ENCODE measurements around the gene GIN1. TPM values are rescaled to one million over a fixed set of nuclear protein-coding genes. Genes with fewer than 3 reads are reported as not detected.
A peak's percentile ranks its signal among the peaks of the same experiment; 100 is the strongest.
"Not testable (repeated sequence)": the region's sequence is repeated elsewhere in the genome, so short reads cannot be mapped to it uniquely, and the experiment has no call there.

The GIN1 gene
- total RNA-seq, 2 donors from 2014 or later: 1.6 to 5.2 TPM

DNA sequence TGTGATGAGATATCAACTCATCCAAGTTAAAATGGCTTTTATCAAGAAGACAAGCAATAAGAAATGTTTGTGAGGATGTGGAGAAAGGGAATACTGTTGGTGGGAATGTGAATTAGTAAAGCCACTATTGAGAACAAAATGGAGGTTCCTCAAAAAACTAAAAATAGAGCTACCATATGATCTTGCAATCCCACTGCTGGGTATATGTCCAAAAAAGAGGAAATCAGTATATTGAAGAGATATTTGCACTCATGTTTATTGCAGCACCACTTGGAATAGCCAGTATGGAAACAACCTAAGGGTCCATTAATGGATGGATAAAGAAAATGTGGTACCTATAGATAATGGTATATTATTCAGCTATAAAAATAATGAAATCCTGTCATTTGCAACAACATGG lies 25.3 kb upstream of the GIN1 start:
- no peaks in the 10 kb centered on the region for H3K4me1 ChIP-seq
- no peaks in the 10 kb centered on the region for H3K9me3 ChIP-seq
- no peak overlapping the region for H3K27ac ChIP-seq
- TF ChIP-seq, protein P1, sequence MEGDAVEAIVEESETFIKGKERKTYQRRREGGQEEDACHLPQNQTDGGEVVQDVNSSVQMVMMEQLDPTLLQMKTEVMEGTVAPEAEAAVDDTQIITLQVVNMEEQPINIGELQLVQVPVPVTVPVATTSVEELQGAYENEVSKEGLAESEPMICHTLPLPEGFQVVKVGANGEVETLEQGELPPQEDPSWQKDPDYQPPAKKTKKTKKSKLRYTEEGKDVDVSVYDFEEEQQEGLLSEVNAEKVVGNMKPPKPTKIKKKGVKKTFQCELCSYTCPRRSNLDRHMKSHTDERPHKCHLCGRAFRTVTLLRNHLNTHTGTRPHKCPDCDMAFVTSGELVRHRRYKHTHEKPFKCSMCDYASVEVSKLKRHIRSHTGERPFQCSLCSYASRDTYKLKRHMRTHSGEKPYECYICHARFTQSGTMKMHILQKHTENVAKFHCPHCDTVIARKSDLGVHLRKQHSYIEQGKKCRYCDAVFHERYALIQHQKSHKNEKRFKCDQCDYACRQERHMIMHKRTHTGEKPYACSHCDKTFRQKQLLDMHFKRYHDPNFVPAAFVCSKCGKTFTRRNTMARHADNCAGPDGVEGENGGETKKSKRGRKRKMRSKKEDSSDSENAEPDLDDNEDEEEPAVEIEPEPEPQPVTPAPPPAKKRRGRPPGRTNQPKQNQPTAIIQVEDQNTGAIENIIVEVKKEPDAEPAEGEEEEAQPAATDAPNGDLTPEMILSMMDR (IDR thresholded peaks at IDR 0.05): no peak
- no peak for TF ChIP-seq POLR2A (IDR thresholded peaks at IDR 0.05)
- intact Hi-C loops (cut with DNase I): no loop called here
- no peak for DNase-seq
- no peaks in the 10 kb centered on the region for H3K27me3 ChIP-seq
- H3K4me3 ChIP-seq: no peak overlapping the region
- H3K36me3 ChIP-seq (replicated peaks in 1 of 2; ENCODE audit: insufficient read depth in 1 of 2, low read depth in 2 of 2): peaks cover 0 to 2% of the 10 kb centered on the region in 2 donors
- no peak for ATAC-seq

DNA sequence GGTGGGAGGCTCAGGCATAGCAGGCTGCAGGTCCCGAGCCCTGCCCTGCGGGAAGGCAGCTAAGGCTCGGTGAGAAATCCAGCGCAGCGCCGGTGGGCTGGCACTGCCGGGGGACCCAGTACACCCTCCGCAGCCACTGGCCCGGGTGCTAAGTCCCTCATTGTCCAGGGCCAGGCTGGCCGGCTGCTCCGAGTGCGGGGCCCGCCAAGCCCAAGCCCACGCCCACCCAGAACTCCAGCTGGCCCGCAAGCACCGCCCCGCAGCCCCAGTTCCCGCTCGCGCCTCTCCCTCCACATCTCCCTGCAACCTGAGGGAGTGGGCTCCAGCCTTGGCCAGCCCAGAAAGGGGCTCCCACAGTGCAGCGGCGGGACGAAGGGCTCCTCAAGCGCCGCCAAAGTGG lies 22.2 kb upstream of the GIN1 start:
- H3K27ac ChIP-seq; ATAC-seq; H3K4me3 ChIP-seq; DNase-seq; H3K27me3 ChIP-seq; H3K9me3 ChIP-seq; intact Hi-C loops (cut with DNase I); H3K36me3 ChIP-seq (replicated peaks in 1 of 2; ENCODE audit: insufficient read depth in 1 of 2, low read depth in 2 of 2); H3K4me1 ChIP-seq: not testable (repeated sequence)
- WGBS, 2 donors: 98 to 99% methylated on average over 13 to 15 of the region's 25 CpGs

DNA sequence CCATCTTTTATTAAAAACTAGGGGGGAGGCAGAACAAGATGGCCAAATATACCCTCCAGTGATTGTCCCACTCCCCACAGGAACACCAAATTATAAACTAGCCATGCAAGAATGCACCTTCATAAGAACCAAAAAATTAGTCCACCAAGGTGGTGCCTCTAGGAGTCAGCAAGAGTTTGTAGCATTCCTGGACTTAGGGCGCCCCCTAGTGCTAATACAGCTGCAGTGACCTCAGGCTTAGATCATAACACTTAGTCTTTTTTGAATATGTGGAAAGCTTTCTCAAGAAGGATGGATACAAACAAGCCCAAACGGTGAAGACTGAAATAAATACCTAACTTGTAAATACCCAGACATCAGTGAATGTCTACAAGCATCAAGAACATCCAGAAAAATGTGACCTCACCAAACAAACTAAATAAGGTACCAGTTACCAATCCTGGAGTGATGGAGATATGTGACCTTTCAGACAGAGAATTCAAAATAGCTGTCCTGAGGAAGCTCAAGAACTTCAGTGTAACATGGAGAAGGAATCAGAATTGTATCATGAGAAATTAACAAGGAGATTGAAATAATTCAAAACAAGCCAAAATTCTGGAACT lies 19.4 kb upstream of the GIN1 start:
- WGBS, 2 donors: 0 to 3% methylated on average over 2 of the region's 2 CpGs
- Histone ChIP-seq H3K27ac (no peak overlapping the region), H3K36me3 (replicated peaks in 1 of 2; ENCODE audit: insufficient read depth in 1 of 2, low read depth in 2 of 2) (peaks cover 0 to 2% of the 10 kb centered on the region in 2 donors), H3K9me3 (no peaks in the 10 kb centered on the region), H3K4me1 (no peaks in the 10 kb centered on the region), H3K27me3 (no peaks in the 10 kb centered on the region), H3K4me3 (no peak overlapping the region)
- DNase-seq (peak; percentile 76 to 85 (median 84)), ATAC-seq (peak; percentile 87)
- no peak for TF ChIP-seq POLR2A (IDR thresholded peaks at IDR 0.05)
- TF ChIP-seq, protein P1 (IDR thresholded peaks at IDR 0.05): peak; percentile 69 to 94 (median 91)
- intact Hi-C loops (cut with DNase I): no loop called here

DNA sequence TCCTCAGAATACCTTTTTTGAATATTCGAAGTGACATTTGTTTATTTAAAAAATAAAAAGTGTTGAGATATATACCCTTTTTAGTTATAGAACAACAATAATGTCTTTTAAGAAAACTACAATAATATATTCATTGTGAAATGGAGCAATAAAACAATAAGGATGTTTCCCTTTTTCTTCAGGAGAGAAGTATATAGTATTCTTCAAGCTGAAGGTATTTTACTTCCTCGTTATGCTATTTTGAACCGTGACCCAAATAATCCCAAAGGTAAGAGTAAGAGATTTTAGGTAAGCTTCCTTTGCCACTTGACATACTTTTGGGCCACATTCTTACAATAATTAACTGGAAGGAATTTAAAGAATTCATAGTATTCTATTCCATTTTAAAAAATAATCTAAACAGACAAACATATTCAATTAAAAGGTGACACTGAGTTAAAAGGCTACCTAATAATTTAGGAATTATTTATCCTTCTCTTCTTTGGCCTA lies 18.3 kb upstream of the GIN1 start:
- H3K4me1 ChIP-seq: peaks cover 6% of the 10 kb centered on the region
- H3K27me3 ChIP-seq: no peaks in the 10 kb centered on the region
- intact Hi-C loops (cut with DNase I): no loop called here
- no peaks in the 10 kb centered on the region for H3K9me3 ChIP-seq
- H3K4me3 ChIP-seq: no peak overlapping the region
- peaks cover 0 to 2% of the 10 kb centered on the region in 2 donors for H3K36me3 ChIP-seq (replicated peaks in 1 of 2; ENCODE audit: insufficient read depth in 1 of 2, low read depth in 2 of 2)
- TF ChIP-seq, protein P1 (IDR thresholded peaks at IDR 0.05): no peak
- TF ChIP-seq POLR2A (IDR thresholded peaks at IDR 0.05): no peak
- 68 to 69% methylated on average over 3 of the region's 3 CpGs for WGBS, 2 donors
- ATAC-seq (no peak), DNase-seq (no peak)
- no peak overlapping the region for H3K27ac ChIP-seq

DNA sequence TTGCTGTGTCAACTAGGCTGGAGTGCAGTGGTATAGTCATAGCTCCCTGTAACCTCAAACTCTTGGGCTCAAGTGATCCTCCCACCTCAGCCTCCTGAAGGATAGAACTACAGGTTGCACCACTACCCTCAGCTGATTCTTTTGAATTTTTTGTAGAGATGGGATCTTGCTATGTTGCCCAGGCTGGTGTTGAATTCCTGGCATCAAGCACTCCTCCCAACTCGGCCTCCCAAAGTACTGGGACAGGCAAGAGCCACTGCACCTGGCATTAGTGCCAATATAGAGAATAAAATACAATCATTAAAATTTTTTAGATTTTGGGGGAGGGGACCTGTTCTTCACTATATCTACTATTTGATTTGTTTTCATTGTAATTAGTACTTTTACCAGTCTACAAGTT lies 15.5 kb upstream of the GIN1 start:
- H3K4me3 ChIP-seq: no peak overlapping the region
- TF ChIP-seq, protein P1 (IDR thresholded peaks at IDR 0.05): no peak
- TF ChIP-seq POLR2A (IDR thresholded peaks at IDR 0.05): no peak
- ATAC-seq (no peak), DNase-seq (no peak)
- WGBS, 2 donors: 95% methylated on average over 1 of the region's 1 CpG
- intact Hi-C loops (cut with DNase I): no loop called here
- no peaks in the 10 kb centered on the region for H3K9me3 ChIP-seq
- peaks cover 11% of the 10 kb centered on the region for H3K4me1 ChIP-seq
- no peak overlapping the region for H3K27ac ChIP-seq
- H3K36me3 ChIP-seq (replicated peaks in 1 of 2; ENCODE audit: insufficient read depth in 1 of 2, low read depth in 2 of 2): peaks cover 0 to 2% of the 10 kb centered on the region in 2 donors
- no peaks in the 10 kb centered on the region for H3K27me3 ChIP-seq

Measured in body of pancreas (tissue), 4 donors.